K562 (cell line): Measurements from ENCODE around the gene CHN2. TPM values are rescaled to one million over a fixed set of nuclear protein-coding genes. Genes with fewer than 3 reads are reported as not detected.

Source experiments
- ATAC-seq: fragments of 200-7000 bp; cut with Tn5 transposase; 3 replicates; pipeline ENCODE4 v1.9.1; 2020; ENCODE audit warnings: moderate library complexity
- BruUV-seq: library from RNA; stranded (reverse); fragments of 400-500 nt; replicated peaks from 2 replicates; lab custom pipeline; 2021; lab: Mats Ljungman, UMichigan
- CTCF ChIA-PET: fragments of 300-600 bp; formaldehyde crosslinking; extraction: SDS; loops from one replicate; lab custom pipeline; 2021; ENCODE audit warnings: low intra/inter-chr PET ratio; lab: Yijun Ruan, JAX
- POLR2A ChIA-PET: fragments of 300-600, 350-650 bp; sonication (Branson Sonifier 250); formaldehyde crosslinking; extraction: SDS; loops from one replicate; lab custom pipeline; 2021; ENCODE audit warnings: antibody characterized with exemption, inconsistent platforms; lab: Yijun Ruan, JAX
- DNase-seq, 4 experiments: peaks; one replicate each; pipeline versions ENCODE4 v3.0.0 to v3.0.0-alpha.2; 2011 to 2018; ENCODE audit warnings: low spot score in 3 of 4, mixed read lengths in 3 of 4; ENCODE audit errors: extremely low read depth in 1 of 4
- FAIRE-seq: peaks from 2 replicates; lab custom pipeline; 2011; peaks lifted over from hg19 to GRCh38; lab: Jason Lieb, UNC
- H2AFZ ChIP-seq: 2 replicates; pipeline ENCODE4 v1.6.0; 2011; ENCODE audit warnings: low read depth, low read length, control low read depth, inconsistent platforms
- H3K27ac ChIP-seq: fragments of 200-600 bp; 3 replicates; pipeline ENCODE4 v1.8.0; 2011; ENCODE audit warnings: low read depth, mild to moderate bottlenecking, control low read depth, inconsistent platforms, low read length, moderate library complexity, mixed read lengths; ENCODE audit errors: extremely low read depth
- H3K27me3 ChIP-seq, 2 experiments: fragments of 300-600 bp in 1 of 2; 2 replicates in 1 of 2; 3 replicates in 1 of 2; pipeline versions ENCODE4 v1.6.0 to v1.8.0; 2011; ENCODE audit warnings: inconsistent platforms in 2 of 2, low read length in 2 of 2, mild to moderate bottlenecking in 1 of 2, mixed read lengths in 1 of 2, moderate library complexity in 1 of 2; ENCODE audit not compliant: control insufficient read depth in 2 of 2, insufficient read depth in 2 of 2
- H3K36me3 ChIP-seq: fragments of 300-600 bp; 3 replicates; pipeline ENCODE4 v1.8.0; 2011; ENCODE audit warnings: mild to moderate bottlenecking, low read length, inconsistent platforms; ENCODE audit not compliant: control insufficient read depth, insufficient read depth
- H3K4me1 ChIP-seq, 2 experiments: fragments of 200-600 bp in 1 of 2; replicated peaks in 1 of 2; 2 replicates in 1 of 2; 3 replicates in 1 of 2; pipeline versions ENCODE4 v1.5.1 to v1.8.0; 2011; ENCODE audit warnings: inconsistent platforms in 2 of 2, low read length in 2 of 2, mild to moderate bottlenecking in 1 of 2, mixed read lengths in 1 of 2, moderate library complexity in 1 of 2; ENCODE audit not compliant: control insufficient read depth in 2 of 2, insufficient read depth in 2 of 2
- H3K4me2 ChIP-seq: 2 replicates; pipeline ENCODE4 v1.6.1; 2011; ENCODE audit warnings: low read length, control low read depth, inconsistent platforms, mixed read lengths; ENCODE audit not compliant: insufficient read depth
- H3K4me3 ChIP-seq: fragments of 200-600 bp; sonication (generic), shearing (Covaris generic); 2 replicates; pipeline ENCODE4 v1.5.1; 2016; ENCODE audit warnings: control low read depth, inconsistent platforms
- H3K79me2 ChIP-seq: fragments of 200-600 bp; 3 replicates; pipeline ENCODE4 v1.8.0; 2011; ENCODE audit warnings: low read length, inconsistent platforms; ENCODE audit not compliant: control insufficient read depth, insufficient read depth
- H3K9ac ChIP-seq, 2 experiments: 2 replicates each; pipeline versions ENCODE4 v1.6.0 to v1.6.1; 2011; ENCODE audit warnings: low read depth in 2 of 2, low read length in 2 of 2, control low read depth in 1 of 2, inconsistent platforms in 1 of 2, mild to moderate bottlenecking in 1 of 2, mixed read lengths in 1 of 2; ENCODE audit not compliant: insufficient read depth in 1 of 2
- H3K9me1 ChIP-seq: one replicate; pipeline ENCODE4 v1.6.0; 2011; ENCODE audit warnings: inconsistent platforms, mild to moderate bottlenecking, low read length, moderate library complexity; ENCODE audit not compliant: control insufficient read depth, insufficient read depth
- H3K9me3 ChIP-seq: replicated peaks from 2 replicates; pipeline ENCODE4 v1.5.1; 2011; ENCODE audit warnings: low read depth, low read length, inconsistent platforms; ENCODE audit not compliant: control insufficient read depth, insufficient read depth
- H4K20me1 ChIP-seq: replicated peaks from 2 replicates; pipeline ENCODE4 v1.6.1; 2011; ENCODE audit warnings: low read length, inconsistent platforms, mixed read lengths; ENCODE audit not compliant: control insufficient read depth, insufficient read depth
- COPS2 ChIP-seq: fragments of 450-650 bp; conservative IDR thresholded peaks from 2 replicates; pipeline ENCODE4 v1.6.1; 2016; ENCODE audit warnings: mild to moderate bottlenecking, moderate library complexity
- ID3 ChIP-seq, 2 experiments: fragments of 250-450 bp in 1 of 2; fragments of 450-650 bp in 1 of 2; sonication (Bioruptor Pico) in 1 of 2; IDR thresholded peaks; 2 replicates each; pipeline versions ENCODE4 v1.6.1 to v1.8.0; 2016 to 2021; ENCODE audit warnings: mild to moderate bottlenecking in 2 of 2, moderate library complexity in 2 of 2, missing compliant biosample characterization in 1 of 2, missing genetic modification characterization in 1 of 2
- MEIS2 ChIP-seq: fragments of 450-650 bp; IDR thresholded peaks from 2 replicates; pipeline ENCODE4 v1.6.1; 2014; ENCODE audit warnings: mild to moderate bottlenecking; ENCODE audit not compliant: partially characterized antibody
- PRDM10 ChIP-seq: fragments of 450-650 bp; IDR thresholded peaks from 2 replicates; pipeline ENCODE4 v1.6.1; 2018; ENCODE audit not compliant: partially characterized antibody
- RREB1 ChIP-seq: fragments of 250-450 bp; sonication (Bioruptor Pico); IDR thresholded peaks from 2 replicates; pipeline ENCODE4 v1.4.0; 2020
- ZNF311 ChIP-seq: fragments of 250-450 bp; sonication (Bioruptor Pico); IDR thresholded peaks from 2 replicates; pipeline ENCODE4 v1.4.0; 2020; ENCODE audit warnings: mild to moderate bottlenecking, moderate library complexity
- WGBS: fragments of 100-300 bp; shearing (Covaris generic); methylation state at CpG from one replicate; pipeline ENCODE4 v1.1.6; 2016; ENCODE audit warnings: low coverage, mixed read lengths; ENCODE audit not compliant: insufficient coverage; ENCODE audit errors: missing lambda C conversion rate; 5-methylcytosine and 5-hydroxymethylcytosine counted together
- in situ Hi-C: fragments of 300-500 bp; cut with MboI; formaldehyde crosslinking; loops from 4 replicates; pipeline ENCODE4 v1.15.0; 2018; ENCODE audit warnings: inconsistent platforms, mixed read lengths
- intact Hi-C: fragments of 100-400 bp; cut with micrococcal nuclease; formaldehyde crosslinking; loops from 2 replicates; pipeline ENCODE4 v1.14.2; 2022
- polyA plus RNA-seq, 8 experiments: library from polyadenylated mRNA; depleted of rRNA in 4 of 8; stranded (reverse) in 5 of 8; unstranded in 3 of 8; fragments of >200 nt; fragmentation: Nextera tagmentation in 2 of 8; fragmentation: Illumina TruSeq in 1 of 8; extraction: Ambion mirVana in 2 of 8; extraction: Trizol in 1 of 8; gene quantifications; 2 replicates each; pipeline versions ENCODE4 v1.2.1 to v1.2.3, GENCODE V29; 2011 to 2014; ENCODE audit warnings: inconsistent platforms in 1 of 8, missing spikeins in 1 of 8
- total RNA-seq, 7 experiments: library from RNA; depleted of rRNA in 6 of 7; stranded (reverse); fragments of >200 nt in 6 of 7; fragmentation: Illumina TruSeq in 2 of 7; extraction: Trizol in 2 of 7; gene quantifications; 2 replicates each; pipeline versions ENCODE4 v1.2.1 to v1.2.3, GENCODE V29; 2011 to 2021; ENCODE audit warnings: low replicate concordance in 1 of 7

The CHN2 gene
- total and polyA plus RNA-seq, 9 of the 15 experiments (the other 6 are each of a cell fraction or from before 2014, with no cell fraction given), result 0.12 to 2.1 (median 0.31) TPM; not detected in 1

GRCh38 chr7:29518616-29519015 is 324.0 kb downstream of the CHN2 start (continued):
- TF ChIP-seq ID3 (CRISPR knock-in tag; IDR thresholded peaks at IDR 0.05) (no peak), ID3 (tag; IDR thresholded peaks at IDR 0.05) (no peak), COPS2 (no peak), ZNF311 (no peak), RREB1 (CRISPR knock-in tag) (no peak)

GRCh38 chr7:29523728-29524127 is 329.2 kb downstream of the CHN2 start:
- H3K9ac ChIP-seq, result no peak overlapping the region
- WGBS, result 0% methylated on average over 2 of the region's 2 CpGs
- FAIRE-seq (no peak), DNase-seq (no peak), ATAC-seq (no peak)
- no peaks in the 10 kb centered on the region for H3K27me3 ChIP-seq
- no peaks in the 10 kb centered on the region for H3K9me3 ChIP-seq
- no peaks in the 10 kb centered on the region for H3K36me3 ChIP-seq
- no peak overlapping the region for H3K27ac ChIP-seq
- intact Hi-C loops, result no loop called here
- H3K9me1 ChIP-seq, result no peaks in the 10 kb centered on the region
- H3K4me1 ChIP-seq, result no peaks in the 10 kb centered on the region
- no peak overlapping the region for H2AFZ ChIP-seq
- CTCF ChIA-PET, result no interaction called here
- no peak overlapping the region for H3K4me3 ChIP-seq
- H3K4me2 ChIP-seq, result no peak overlapping the region
- H3K79me2 ChIP-seq, result no peaks in the 10 kb centered on the region
- no TSS peak for BruUV-seq
- POLR2A ChIA-PET, result no interaction called here
- in situ Hi-C loops, result no loop called here
- no peaks in the 10 kb centered on the region for H4K20me1 ChIP-seq
- no peak for TF ChIP-seq PRDM10
- peak; percentile 70 for TF ChIP-seq MEIS2
